Endothelial cell of umbilical vein (primary cell): Measurements from ENCODE around the gene CCDC179.

Experiments
- EZH2 ChIP-seq: IDR thresholded peaks from 2 replicates; pipeline ENCODE4 v1.6.1; 2012; ENCODE audit warnings: borderline replicate concordance, low read depth, mild to moderate bottlenecking, moderate library complexity, low read length, inconsistent platforms; ENCODE audit not compliant: severe bottlenecking
- FOS ChIP-seq: IDR thresholded peaks from 2 replicates; pipeline ENCODE4 v1.6.1; 2011; ENCODE audit warnings: mild to moderate bottlenecking, low read length, moderate library complexity, borderline replicate concordance; ENCODE audit not compliant: insufficient read depth
- JUN ChIP-seq: IDR thresholded peaks from 2 replicates; pipeline ENCODE4 v1.6.1; 2011; ENCODE audit warnings: borderline replicate concordance, low read depth; ENCODE audit not compliant: insufficient read length, insufficient read depth
- MYC ChIP-seq: IDR thresholded peaks from one replicate; pipeline ENCODE4 v1.6.1; 2011; ENCODE audit warnings: mild to moderate bottlenecking, low read depth, low read length
- POLR2A ChIP-seq: IDR thresholded peaks from 2 replicates; pipeline ENCODE4 v1.6.1; 2012; ENCODE audit warnings: low read depth, mild to moderate bottlenecking, control low read depth, low read length
- POLR2AphosphoS5 ChIP-seq: IDR thresholded peaks from 2 replicates; pipeline ENCODE4 v1.6.1; 2012; ENCODE audit warnings: low read depth, mild to moderate bottlenecking, control low read depth, low read length, moderate library complexity; ENCODE audit not compliant: insufficient read depth
- TF ChIP-seq, protein P1 (sequence below), 2 donors: IDR thresholded peaks; 1 replicate in 1 of 2; 2 replicates in 1 of 2; pipeline ENCODE4 v1.5.1; 2011; ENCODE audit warnings: low read length in 2 of 2, mild to moderate bottlenecking in 2 of 2, moderate library complexity in 2 of 2, control low read depth in 1 of 2, inconsistent platforms in 1 of 2, low read depth in 1 of 2; ENCODE audit not compliant: insufficient read depth in 1 of 2; ENCODE audit errors: extremely low read depth in 1 of 2

DNA sequence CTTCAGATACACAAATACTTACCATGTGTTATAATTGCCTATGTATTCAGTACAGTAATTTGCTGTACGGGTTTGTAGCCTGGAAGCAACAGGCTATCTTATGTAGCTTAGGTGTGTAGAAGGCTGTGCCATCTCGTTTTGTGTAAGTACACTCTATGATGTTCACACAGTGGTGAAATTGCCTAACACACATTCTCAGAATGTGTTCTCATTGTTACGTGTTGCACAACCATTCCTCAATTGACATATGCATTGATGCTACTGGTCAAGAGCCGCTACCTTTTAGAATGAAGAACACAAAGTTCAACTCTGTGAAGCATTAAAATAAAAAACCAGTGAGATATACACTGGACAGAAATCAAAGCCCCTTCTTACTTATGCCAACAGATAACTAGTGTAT lies 57.4 kb downstream of the CCDC179 start:
- TF ChIP-seq POLR2AphosphoS5: no peak
- TF ChIP-seq POLR2A: no peak
- TF ChIP-seq, protein P1, sequence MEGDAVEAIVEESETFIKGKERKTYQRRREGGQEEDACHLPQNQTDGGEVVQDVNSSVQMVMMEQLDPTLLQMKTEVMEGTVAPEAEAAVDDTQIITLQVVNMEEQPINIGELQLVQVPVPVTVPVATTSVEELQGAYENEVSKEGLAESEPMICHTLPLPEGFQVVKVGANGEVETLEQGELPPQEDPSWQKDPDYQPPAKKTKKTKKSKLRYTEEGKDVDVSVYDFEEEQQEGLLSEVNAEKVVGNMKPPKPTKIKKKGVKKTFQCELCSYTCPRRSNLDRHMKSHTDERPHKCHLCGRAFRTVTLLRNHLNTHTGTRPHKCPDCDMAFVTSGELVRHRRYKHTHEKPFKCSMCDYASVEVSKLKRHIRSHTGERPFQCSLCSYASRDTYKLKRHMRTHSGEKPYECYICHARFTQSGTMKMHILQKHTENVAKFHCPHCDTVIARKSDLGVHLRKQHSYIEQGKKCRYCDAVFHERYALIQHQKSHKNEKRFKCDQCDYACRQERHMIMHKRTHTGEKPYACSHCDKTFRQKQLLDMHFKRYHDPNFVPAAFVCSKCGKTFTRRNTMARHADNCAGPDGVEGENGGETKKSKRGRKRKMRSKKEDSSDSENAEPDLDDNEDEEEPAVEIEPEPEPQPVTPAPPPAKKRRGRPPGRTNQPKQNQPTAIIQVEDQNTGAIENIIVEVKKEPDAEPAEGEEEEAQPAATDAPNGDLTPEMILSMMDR (IDR thresholded peaks at IDR 0.05; ENCODE audit: extremely low read depth in 1 of 2, insufficient read depth in 1 of 2, low read depth in 1 of 2, low read length in 2 of 2): no peak
- TF ChIP-seq EZH2: no peak
- no peak for TF ChIP-seq MYC
- no peak for TF ChIP-seq JUN
- TF ChIP-seq FOS: no peak
